Adipose tissue (tissue), 3 donors: Measurements from ENCODE around the gene TFE3. TPM values are rescaled to one million over a fixed set of nuclear protein-coding genes. Genes with fewer than 3 reads are reported as not detected.
"Not testable (repeated sequence)": the region's sequence is repeated elsewhere in the genome, so short reads cannot be mapped to it uniquely, and the experiment has no call there.

Experiments used
- H3K27ac ChIP-seq: one replicate; pipeline ENCODE4 v1.5.1; 2013; ENCODE audit warnings: low read depth, low read length
- WGBS, 3 donors: extraction: QIAGEN DNeasy Blood & Tissue Kit; methylation state at CpG; one replicate each; pipeline ENCODE4 v1.1.7; 2013; 5-methylcytosine and 5-hydroxymethylcytosine counted together
- polyA plus RNA-seq, 3 donors: library from polyadenylated mRNA; stranded (reverse); fragments of 200-250 nt; gene quantifications; one replicate each; pipeline ENCODE4 v1.2.3, GENCODE V29; 2013
- donor health status: healthy with polysubstance abuse.
- donor health status: Bipolar disorder and iron deficiency.
- donor health status: healthy.

TFE3 gene
- polyA plus RNA-seq, 3 donors, result 14.9 to 83.9 (median 71.1) TPM

DNA sequence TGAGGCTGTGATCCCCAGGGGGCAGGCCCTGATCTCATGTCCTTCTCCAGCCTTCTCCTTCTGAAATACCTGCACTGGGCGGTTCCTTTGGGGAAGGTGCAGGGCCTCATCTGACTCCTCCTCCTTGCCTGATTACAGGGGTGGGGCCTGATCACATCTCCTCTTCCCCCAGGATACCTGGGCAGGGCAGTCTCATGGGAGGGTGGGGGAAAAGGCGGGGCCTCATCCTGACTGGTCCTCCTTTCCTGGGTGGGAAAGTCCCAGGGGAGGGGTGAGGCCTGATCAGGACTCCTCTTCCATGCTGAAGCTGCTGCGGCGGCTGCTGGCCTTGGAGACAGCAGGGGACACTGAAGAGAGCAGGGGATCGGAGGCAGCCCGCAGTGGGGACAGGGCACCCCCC is 13.3 kb downstream of the TFE3 start:
- no peak overlapping the region for H3K27ac ChIP-seq
- 86 to 100% (median 91%) methylated on average over 1 to 6 of the region's 6 CpGs for WGBS, 3 donors

GRCh38 chrX:49019599-49020249 is 23.4 kb downstream of the TFE3 start:
- H3K27ac ChIP-seq, result no peak overlapping the region
- WGBS, 3 donors, result 70 to 78% (median 72%) methylated on average over 7 of the region's 7 CpGs

- H3K27ac ChIP-seq, result no peak overlapping the region
- WGBS, 3 donors, result 77 to 94% (median 88%) methylated on average over 2 of the region's 2 CpGs
Observed at GRCh38 chrX:49019050-49019449, 24.1 kb downstream of the TFE3 start.

DNA sequence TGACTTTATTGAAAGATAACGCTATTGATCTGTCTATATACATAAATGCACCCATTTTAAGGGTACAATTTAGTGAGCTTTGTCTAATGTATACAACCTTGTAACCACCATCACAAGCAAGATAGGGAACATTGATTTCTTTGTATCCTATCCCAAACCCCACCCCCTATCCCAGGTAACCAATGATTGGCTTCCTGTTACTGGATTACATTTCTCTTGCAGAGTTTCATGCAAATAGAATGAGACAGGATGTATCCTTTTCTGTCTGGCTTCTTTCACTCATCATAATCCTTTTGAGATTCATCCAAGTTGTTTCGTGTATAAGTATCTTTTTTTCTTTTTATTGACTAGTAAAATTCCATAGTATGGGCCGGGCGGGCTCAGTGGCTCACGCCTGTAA is 39.5 kb downstream of the TFE3 start:
- WGBS, 3 donors, result 71 to 85% (median 74%) methylated on average over 5 of the region's 5 CpGs
- no peak overlapping the region for H3K27ac ChIP-seq

DNA sequence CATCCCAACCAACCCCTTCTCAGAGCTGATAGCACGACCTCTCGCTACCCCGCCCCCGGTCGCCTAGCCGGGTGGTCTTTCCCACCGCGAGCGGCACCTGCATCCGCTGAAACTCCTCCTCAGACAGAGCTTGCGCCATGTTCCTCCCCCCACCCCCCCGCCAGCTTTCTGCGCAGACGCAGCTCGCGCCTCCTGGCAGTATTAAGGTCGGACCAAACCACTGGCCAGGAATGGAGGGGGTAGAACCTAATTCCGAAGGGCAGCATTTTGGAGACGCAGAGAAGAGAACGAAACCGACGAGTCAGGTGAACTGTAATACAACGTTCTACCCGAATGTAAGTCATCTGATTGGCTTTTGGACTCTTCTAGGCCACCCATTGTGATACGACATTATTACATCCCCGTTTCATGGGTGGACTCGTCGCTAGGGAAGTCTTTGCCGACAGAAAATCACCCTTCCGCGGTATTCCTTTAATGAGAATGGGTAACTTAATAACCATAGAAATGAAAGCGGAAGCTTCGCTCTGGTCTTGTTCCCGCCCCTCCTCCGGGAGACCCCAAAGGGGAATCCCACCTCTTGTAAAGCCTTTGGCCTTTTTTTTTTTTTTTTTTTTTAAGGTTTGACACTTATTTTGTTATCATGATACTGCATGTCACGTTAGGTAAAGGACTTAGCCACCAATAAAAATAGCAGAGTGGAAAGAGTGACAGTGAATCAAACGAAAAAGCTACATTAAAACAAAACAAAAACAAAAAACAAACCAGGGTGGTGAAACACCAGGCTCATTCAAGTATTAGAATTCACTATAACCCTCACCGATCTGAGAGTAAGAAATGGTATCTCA is 40.8 kb downstream of the TFE3 start, which contains the start of gene GRIPAP1:
TSS of gene GRIPAP1 (minus strand) at position 174 of the 845 bp plus-strand sequence. CDS start at position 139, 35 bp downstream.
- WGBS, 3 donors, result 1 to 22% (median 2%) methylated on average over 38 of the region's 38 CpGs
- no peak within 1 kb of the TSS for H3K27ac ChIP-seq

GRCh38 chrX:49001521-49002090 is 41.6 kb downstream of the TFE3 start:
- H3K27ac ChIP-seq, result no peak overlapping the region
- 1 to 34% (median 1%) methylated on average over 14 to 17 of the region's 17 CpGs for WGBS, 3 donors

DNA sequence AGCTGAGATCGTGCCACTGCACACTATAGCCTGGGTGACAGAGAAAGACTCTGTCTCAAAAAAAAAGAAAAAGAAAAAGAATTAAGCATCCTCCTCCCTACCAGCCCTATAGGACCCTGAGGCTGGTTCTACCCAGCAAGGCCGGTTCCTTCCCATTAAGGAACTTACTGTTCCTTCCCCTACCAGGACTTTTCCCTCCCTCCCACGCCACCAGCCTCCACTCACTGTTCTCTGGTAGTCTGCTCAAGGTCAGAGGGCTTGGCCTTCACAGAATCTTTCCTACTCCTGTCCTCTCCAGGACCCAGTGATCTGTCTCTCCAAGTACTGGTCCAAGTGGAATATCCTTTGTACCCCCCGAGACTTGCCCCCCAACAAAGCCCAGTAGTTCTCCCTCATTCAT is 42.5 kb downstream of the TFE3 start:
- no peak overlapping the region for H3K27ac ChIP-seq
- WGBS, 3 donors, result 80 to 90% (median 86%) methylated on average over 4 of the region's 4 CpGs

DNA sequence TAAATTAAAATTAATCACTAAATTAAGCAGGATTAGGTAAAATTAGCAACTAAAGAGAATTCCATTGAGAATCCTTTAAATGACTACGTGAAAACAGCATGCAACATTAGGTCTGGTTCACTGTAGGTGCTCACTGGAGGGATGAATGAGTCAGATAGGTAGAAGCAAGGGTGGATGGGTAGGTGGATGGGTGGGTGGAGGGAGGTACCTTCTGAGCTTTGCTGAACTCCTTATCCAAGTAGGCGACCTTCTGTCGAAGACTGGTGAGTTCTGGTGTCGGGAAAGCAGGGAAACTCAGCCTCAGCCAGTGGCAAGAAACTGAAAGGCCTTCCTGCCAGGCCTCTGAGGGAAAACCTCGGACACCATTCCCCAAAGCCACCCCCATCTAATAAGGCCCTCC is 44.1 kb downstream of the TFE3 start:
- no peak overlapping the region for H3K27ac ChIP-seq
- 80 to 95% (median 92%) methylated on average over 5 of the region's 5 CpGs for WGBS, 3 donors

DNA sequence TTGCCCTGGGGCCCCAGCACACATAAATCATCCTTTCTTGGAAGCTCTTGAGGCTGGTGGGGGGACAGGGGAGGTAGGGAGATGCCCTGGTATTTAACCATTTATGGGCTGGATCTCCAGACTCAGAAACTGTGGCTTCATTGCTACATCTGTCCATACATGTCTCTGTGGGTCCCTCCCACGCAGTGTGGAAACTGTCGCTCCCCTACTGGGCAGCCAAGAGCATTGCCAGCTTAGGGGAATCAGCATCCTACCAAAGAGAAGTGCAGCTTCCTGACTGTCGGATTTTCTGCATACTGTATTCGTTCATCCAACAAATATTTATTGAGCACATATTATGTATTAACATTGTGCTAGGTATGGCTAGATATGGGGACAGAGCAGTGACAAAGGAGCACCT is 44.8 kb downstream of the TFE3 start:
- WGBS, 3 donors, result 81 to 97% (median 88%) methylated on average over 4 of the region's 4 CpGs
- H3K27ac ChIP-seq, result no peak overlapping the region

DNA sequence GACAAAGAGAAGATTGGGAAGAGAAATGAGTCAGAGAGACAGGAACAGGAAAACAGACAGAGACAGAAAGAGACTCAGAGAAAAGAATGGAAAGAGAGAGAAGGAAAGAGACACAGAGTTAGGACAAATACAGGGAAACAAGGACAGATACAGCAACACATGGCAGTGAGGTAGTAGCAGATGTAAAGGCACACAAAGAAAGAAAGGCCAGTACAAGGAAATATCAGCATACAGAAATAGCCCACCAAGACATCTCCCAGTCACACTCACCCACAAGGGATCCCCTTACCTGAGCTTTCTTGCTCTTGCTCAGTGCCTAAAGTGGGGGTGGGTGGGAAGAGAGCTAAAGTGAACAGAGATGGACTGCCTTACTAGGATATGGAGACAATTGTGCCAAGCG is 45.3 kb downstream of the TFE3 start:
- no peak overlapping the region for H3K27ac ChIP-seq
- WGBS, 3 donors, result 75 to 100% (median 82%) methylated on average over 1 of the region's 1 CpG

DNA sequence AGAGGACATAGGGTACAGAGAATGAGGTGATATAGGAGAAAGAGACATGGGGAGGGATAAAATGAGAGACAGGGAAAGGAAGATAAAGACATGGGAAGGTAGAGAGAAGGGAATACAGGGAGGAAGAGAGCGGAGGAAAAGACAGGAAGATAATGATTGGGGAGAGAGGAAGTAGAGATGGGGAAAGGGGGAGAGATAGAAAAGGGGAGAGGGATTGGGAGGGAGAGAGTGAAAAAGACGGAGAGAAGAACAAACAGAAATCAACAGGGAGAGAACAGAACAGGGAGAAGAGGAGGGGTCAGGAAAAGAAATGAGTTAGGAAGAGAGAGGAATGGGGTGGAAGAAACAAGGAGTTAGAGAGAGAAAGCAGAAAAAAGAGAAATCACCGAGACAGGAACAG is 45.7 kb downstream of the TFE3 start:
- H3K27ac ChIP-seq, result no peak overlapping the region
- 85 to 98% (median 96%) methylated on average over 3 of the region's 3 CpGs for WGBS, 3 donors

DNA sequence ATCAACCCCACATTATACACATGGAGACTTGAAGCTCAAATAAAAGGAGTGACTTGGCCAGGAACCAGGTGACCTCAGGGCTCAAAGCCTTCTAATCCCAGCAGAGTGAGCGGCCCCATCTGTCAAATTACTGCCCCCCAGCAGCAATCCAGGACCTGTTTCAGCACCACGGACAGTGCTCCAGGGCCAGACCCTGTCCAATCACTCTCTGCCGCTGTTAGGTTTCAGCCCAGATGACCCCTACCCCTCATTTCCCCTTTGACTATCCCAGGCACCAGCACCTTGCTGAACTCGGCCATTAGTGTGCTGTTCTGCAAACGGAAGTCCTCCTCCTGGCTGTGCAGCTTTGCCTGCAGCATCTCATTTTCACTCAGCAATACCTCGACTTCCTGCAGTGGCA is 46.2 kb downstream of the TFE3 start:
- no peak overlapping the region for H3K27ac ChIP-seq
- WGBS, 3 donors, result 62 to 87% (median 84%) methylated on average over 4 to 6 of the region's 6 CpGs

- H3K27ac ChIP-seq, result no peak overlapping the region
Observed at GRCh38 chrX:48992341-48992740, 50.8 kb downstream of the TFE3 start.

DNA sequence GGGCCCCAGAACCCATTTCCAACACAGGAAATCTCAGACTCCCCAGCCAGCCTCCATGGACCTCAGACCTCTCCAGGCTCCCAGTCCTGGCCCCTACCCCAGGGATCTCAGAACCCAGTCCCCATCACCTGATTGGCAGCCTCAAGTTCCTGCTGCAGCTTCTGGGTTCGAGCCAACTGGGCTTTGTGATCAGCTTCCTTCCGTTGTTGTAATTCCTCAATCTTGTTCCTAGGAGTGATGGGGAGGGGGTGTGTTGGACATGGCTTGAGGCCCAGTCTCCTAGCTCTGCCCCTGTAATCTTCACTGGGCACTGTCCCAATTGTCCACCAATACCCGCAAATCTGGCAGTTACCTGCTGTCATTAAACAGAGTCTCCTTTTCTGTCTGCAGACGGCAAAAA is 53.7 kb downstream of the TFE3 start:
- WGBS, 3 donors, result 59 to 79% (median 66%) methylated on average over 4 of the region's 4 CpGs

DNA sequence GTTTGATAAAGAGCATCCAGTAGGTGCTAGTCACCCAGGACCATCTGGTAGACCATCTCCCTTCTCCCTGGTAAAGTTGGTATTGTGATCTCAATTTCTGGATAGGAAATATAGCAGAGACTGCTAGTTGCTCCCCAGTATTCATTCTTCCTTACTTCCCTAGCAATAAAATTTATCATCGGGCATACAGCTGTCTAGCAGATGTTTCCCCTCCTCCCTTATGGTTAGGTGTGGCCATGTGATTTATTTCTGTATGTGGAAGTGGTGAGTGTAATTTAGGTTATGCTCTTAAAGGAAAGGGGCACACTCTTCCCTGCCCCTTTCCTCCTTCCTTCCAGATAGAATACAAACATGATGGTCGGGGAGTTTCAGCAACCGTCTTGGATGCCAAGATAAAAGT is 59.3 kb downstream of the TFE3 start:
- WGBS, 3 donors, result 61 to 84% (median 73%) methylated on average over 3 of the region's 3 CpGs
- no peak overlapping the region for H3K27ac ChIP-seq

More for the DNA sequence above, 53.7 kb downstream of the TFE3 start:
- no peak overlapping the region for H3K27ac ChIP-seq

DNA sequence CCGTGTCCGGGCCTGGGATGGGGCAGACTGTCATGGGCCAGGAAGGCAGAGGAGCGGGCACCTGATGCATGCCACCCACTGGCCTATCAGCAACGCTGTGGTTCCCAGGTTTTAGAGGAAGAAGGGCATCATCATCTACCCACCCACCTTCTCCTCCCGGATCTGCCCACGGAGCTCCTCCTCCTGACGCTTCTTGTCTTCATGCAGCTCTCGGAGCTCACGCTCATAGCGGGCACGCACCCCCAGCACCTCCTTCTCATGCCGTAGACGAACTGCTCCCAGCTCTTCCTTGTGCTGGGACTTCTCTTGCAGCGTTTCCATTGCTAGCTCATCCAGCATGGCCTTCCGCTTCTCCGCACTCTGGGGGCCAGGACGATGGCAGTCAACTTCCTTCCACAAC is 60.1 kb downstream of the TFE3 start:
- 88 to 92% (median 91%) methylated on average over 15 to 17 of the region's 17 CpGs for WGBS, 3 donors
- no peak overlapping the region for H3K27ac ChIP-seq

DNA sequence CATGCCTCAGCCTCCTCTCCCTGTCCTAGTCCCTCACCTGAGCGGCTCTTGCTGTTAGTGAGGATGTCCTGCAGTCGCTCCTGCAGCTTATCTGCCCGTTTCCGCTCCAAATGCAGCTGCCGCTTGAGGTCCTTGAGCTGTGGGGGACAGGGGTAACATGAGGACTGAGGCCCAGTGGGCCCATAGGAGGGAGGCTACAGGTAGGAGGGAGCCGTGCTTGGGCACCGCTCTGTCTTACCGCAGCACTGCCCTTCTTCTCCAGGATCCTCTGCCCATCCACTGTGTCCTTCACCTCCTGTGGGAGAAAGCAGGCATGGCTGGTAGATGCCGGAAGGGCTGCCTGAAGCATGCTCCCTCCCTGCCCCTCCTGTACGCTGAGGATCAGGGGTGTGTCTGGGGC is 62.0 kb downstream of the TFE3 start:
- WGBS, 3 donors, result 91 to 97% (median 94%) methylated on average over 6 to 10 of the region's 10 CpGs
- H3K27ac ChIP-seq, result no peak overlapping the region

DNA sequence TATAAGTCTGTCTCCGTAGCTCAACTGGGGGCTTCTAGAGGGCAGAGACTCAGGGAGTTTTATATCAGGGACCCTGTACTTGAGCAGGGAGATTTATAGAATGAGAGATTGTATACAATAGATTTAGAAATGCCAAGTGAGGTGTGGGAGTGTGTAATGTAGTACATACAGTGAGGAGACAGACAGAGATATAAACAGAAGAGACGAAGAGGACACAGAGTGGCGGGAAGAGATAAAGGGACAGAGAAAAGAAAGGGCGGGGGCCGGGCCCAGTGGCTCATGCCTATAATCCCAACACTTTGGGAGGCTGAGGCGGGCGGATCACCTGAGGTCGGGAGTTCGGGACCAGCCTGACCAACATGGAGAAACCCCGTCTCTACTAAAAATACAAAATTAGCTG is 62.8 kb downstream of the TFE3 start:
- 69 to 94% (median 86%) methylated on average over 2 to 9 of the region's 10 CpGs for WGBS, 3 donors

More for the DNA sequence above, 62.8 kb downstream of the TFE3 start:
- not testable (repeated sequence) for H3K27ac ChIP-seq
